Measurements from ENCODE around the gene PHACTR1.

The PHACTR1 gene

DNA sequence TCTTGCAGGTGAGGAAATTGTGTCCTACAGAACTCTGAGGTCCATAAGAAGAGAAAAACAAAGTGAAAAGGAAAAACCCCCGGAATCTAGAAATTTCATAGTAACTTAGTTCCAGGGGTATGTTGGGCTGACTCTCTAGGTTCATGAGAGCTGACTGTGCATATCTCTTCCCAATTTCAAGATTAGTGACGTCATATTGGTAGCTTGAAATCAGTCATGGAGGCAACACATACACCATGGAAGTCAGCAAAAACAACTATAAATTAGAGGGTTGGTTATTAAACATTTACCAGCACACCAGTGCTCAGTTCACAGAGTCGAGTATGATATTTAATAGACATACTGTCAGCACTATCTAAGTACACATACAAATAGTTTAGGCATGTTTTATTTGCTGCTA is 49.8 kb downstream of the PHACTR1 start:
- Histone ChIP-seq H3K27ac (ENCODE audit: low read length) (no peak overlapping the region), H3K27me3 (ENCODE audit: control insufficient read depth, insufficient read depth, low read length) (no peaks in the 10 kb centered on the region), H3K36me3 (ENCODE audit: control insufficient read depth, insufficient read depth, low read length) (no peaks in the 10 kb centered on the region), H3K4me1 (ENCODE audit: control insufficient read depth, insufficient read depth, low read length) (no peaks in the 10 kb centered on the region), H3K4me3 (ENCODE audit: low read length) (no peak overlapping the region), H3K9me3 (ENCODE audit: control insufficient read depth, insufficient read depth, low read length) (no peaks in the 10 kb centered on the region)
- no CpG with 5 or more reads among the region's 3 CpGs for WGBS (ENCODE audit: insufficient coverage, insufficient read length)
- DNase-seq (ENCODE audit: low read depth, low spot score): no peak

DNA sequence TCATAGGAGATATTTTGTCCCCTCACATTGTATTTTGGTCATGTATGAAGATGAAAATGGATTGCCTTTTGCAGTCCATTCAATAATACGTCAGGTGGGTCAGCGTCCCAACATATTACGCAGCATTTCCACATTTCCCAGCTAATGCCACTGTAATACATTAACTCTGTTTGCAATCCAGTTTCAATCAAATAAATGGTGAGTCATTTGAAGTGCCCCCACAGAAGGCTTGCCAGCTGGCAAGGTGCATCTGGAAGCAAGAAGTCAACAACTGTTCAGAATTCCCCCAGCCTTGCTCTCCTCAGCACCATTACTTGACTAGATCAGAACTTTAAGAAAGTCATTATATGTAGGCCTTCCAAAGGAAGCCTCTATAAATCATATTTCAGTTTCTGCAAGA is 50.4 kb downstream of the PHACTR1 start:
- no peaks in the 10 kb centered on the region for H3K9me3 ChIP-seq (ENCODE audit: control insufficient read depth, insufficient read depth, low read length)
- no peaks in the 10 kb centered on the region for H3K27me3 ChIP-seq (ENCODE audit: control insufficient read depth, insufficient read depth, low read length)
- no peaks in the 10 kb centered on the region for H3K4me1 ChIP-seq (ENCODE audit: control insufficient read depth, insufficient read depth, low read length)
- no peak overlapping the region for H3K4me3 ChIP-seq (ENCODE audit: low read length)
- no CpG with 5 or more reads among the region's 3 CpGs for WGBS (ENCODE audit: insufficient coverage, insufficient read length)
- DNase-seq (ENCODE audit: low read depth, low spot score): no peak
- H3K36me3 ChIP-seq (ENCODE audit: control insufficient read depth, insufficient read depth, low read length): no peaks in the 10 kb centered on the region
- H3K27ac ChIP-seq (ENCODE audit: low read length): no peak overlapping the region

DNA sequence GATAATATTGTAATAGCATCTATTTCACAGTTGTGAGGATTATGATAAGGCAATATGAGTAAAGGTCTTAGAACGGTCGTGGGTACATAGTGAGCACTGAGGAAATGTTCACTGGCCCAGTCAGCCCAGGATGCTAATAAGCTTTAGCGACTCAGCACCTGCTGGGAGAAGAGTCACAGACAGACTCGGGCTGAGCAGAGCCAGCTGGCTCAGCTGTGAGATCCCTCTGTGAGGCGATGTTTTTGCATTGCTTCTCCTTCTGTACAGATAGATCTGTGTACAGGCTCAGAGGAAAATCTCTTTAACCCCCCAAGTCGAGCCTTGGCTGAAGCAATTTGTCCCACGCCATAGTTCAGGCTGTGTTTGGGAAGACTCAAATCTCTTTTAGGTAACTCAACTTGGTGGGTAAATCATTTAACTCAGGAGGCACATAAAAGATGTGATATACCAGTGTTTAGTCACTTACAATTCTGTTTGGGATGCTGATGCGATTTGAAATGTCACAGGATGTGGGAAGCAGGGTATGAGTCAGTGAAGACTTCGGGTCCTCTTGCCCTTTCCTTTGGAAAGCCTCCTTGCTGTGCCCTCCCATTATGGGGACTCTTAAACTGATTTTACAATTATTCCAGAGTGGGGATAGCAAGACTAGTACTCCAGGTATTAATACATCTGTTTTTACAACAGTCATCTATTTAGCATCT is 53.1 kb downstream of the PHACTR1 start:
- H3K9me3 ChIP-seq (ENCODE audit: control insufficient read depth, insufficient read depth, low read length): no peaks in the 10 kb centered on the region
- H3K27ac ChIP-seq (ENCODE audit: low read length): no peak overlapping the region
- no peak overlapping the region for H3K4me3 ChIP-seq (ENCODE audit: low read length)
- DNase-seq (ENCODE audit: low read depth, low spot score): no peak
- WGBS (ENCODE audit: insufficient coverage, insufficient read length): no CpG with 5 or more reads among the region's 9 CpGs
- H3K27me3 ChIP-seq (ENCODE audit: control insufficient read depth, insufficient read depth, low read length): no peaks in the 10 kb centered on the region
- H3K36me3 ChIP-seq (ENCODE audit: control insufficient read depth, insufficient read depth, low read length): no peaks in the 10 kb centered on the region
- no peaks in the 10 kb centered on the region for H3K4me1 ChIP-seq (ENCODE audit: control insufficient read depth, insufficient read depth, low read length)

DNA sequence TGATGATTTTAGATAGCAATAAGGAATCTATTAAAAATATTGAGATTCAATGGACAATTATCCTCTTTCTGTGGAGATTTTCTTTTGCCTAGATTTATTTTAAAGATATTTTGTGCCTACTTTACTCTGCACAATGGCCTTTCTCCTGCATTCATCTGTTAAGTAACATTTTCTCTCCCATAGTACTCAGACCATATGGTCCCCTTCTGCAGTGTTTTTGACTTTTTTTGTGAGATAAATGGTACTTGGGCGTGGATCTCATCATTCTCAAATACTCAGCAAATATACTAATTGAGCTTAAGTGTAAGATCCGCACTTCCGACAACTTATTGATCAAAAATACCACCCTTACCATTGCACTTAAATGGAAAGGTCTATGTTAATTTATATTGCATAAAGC is 55.8 kb downstream of the PHACTR1 start:
- Histone ChIP-seq H3K9me3 (ENCODE audit: control insufficient read depth, insufficient read depth, low read length) (no peaks in the 10 kb centered on the region), H3K4me1 (ENCODE audit: control insufficient read depth, insufficient read depth, low read length) (no peaks in the 10 kb centered on the region), H3K27me3 (ENCODE audit: control insufficient read depth, insufficient read depth, low read length) (no peaks in the 10 kb centered on the region), H3K4me3 (ENCODE audit: low read length) (no peak overlapping the region), H3K27ac (ENCODE audit: low read length) (no peak overlapping the region), H3K36me3 (ENCODE audit: control insufficient read depth, insufficient read depth, low read length) (no peaks in the 10 kb centered on the region)
- no CpG with 5 or more reads among the region's 3 CpGs for WGBS (ENCODE audit: insufficient coverage, insufficient read length)
- DNase-seq (ENCODE audit: low read depth, low spot score): no peak

DNA sequence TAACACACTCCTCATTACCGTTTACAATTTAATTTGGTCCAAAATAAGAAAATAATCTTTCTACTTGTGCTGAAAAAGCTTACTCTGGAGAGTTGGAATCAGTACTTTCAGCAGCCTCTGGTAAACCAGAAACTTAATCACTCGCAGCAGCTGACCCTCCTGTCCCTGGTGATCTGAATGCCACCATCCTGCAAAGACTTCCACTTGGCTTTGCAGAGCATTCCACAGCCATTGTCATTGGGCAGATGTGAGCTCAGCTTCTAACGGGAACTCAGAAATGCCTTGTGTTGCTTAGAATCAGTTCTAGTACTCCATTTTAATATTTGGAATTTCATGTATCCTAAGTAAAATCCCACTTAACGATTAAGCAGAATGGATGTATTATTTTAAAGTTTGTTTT is 59.7 kb downstream of the PHACTR1 start:
- no peak overlapping the region for H3K4me3 ChIP-seq (ENCODE audit: low read length)
- H3K36me3 ChIP-seq (ENCODE audit: control insufficient read depth, insufficient read depth, low read length): no peaks in the 10 kb centered on the region
- DNase-seq (ENCODE audit: low read depth, low spot score): no peak
- no CpG with 5 or more reads among the region's 4 CpGs for whole genome bisulfite sequencing (ENCODE audit: insufficient coverage, insufficient read length)
- H3K9me3 ChIP-seq (ENCODE audit: control insufficient read depth, insufficient read depth, low read length): no peaks in the 10 kb centered on the region
- H3K4me1 ChIP-seq (ENCODE audit: control insufficient read depth, insufficient read depth, low read length): no peaks in the 10 kb centered on the region
- no peaks in the 10 kb centered on the region for H3K27me3 ChIP-seq (ENCODE audit: control insufficient read depth, insufficient read depth, low read length)
- H3K27ac ChIP-seq (ENCODE audit: low read length): no peak overlapping the region

DNA sequence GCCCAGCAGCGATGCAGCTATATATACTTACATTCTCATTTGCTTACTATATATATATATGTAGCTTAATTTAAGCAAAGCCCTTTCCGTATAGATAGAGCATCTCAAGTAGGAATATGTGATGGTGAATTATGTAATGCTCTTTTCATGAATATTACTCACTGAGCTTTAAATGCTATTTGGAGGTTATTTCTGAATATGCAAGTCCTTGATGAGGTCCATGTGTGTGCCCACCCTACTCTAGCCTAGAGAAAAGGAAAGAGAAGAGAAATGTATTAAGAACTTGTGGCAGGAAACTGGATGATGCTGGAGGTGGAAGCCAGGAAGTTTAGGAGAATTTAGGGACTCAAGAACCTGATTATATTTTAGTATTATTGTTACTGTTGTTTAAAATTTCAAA is 63.2 kb downstream of the PHACTR1 start:
- H3K36me3 ChIP-seq (ENCODE audit: control insufficient read depth, insufficient read depth, low read length): no peaks in the 10 kb centered on the region
- no peak overlapping the region for H3K27ac ChIP-seq (ENCODE audit: low read length)
- no CpG with 5 or more reads among the region's 2 CpGs for WGBS (ENCODE audit: insufficient coverage, insufficient read length)
- no peak for DNase-seq (ENCODE audit: low read depth, low spot score)
- H3K4me1 ChIP-seq (ENCODE audit: control insufficient read depth, insufficient read depth, low read length): no peaks in the 10 kb centered on the region
- no peak overlapping the region for H3K4me3 ChIP-seq (ENCODE audit: low read length)
- no peaks in the 10 kb centered on the region for H3K9me3 ChIP-seq (ENCODE audit: control insufficient read depth, insufficient read depth, low read length)
- no peaks in the 10 kb centered on the region for H3K27me3 ChIP-seq (ENCODE audit: control insufficient read depth, insufficient read depth, low read length)

DNA sequence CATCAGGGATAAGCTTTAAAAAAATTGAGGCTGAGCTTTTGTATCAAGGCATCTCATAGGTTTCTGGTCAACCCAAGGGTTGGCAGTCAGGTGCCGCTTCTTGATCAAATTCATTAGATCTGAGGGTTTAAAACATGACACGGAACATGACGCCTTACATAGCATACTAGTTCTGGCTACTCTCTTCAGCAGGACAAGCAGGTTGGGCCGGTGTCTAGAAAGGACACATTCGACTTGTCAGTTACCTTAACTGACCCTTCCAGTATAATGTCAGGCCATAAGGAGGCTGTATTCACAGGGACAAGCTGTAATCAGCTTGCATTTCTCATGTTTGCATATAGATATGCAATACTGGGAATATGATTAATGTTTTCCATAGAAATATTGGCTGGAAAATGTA is 65.6 kb downstream of the PHACTR1 start:
- Histone ChIP-seq H3K4me1 (ENCODE audit: control insufficient read depth, insufficient read depth, low read length) (no peaks in the 10 kb centered on the region), H3K27me3 (ENCODE audit: control insufficient read depth, insufficient read depth, low read length) (no peaks in the 10 kb centered on the region), H3K36me3 (ENCODE audit: control insufficient read depth, insufficient read depth, low read length) (no peaks in the 10 kb centered on the region), H3K4me3 (ENCODE audit: low read length) (no peak overlapping the region), H3K9me3 (ENCODE audit: control insufficient read depth, insufficient read depth, low read length) (no peaks in the 10 kb centered on the region), H3K27ac (ENCODE audit: low read length) (no peak overlapping the region)
- DNase-seq (ENCODE audit: low read depth, low spot score): no peak
- WGBS (ENCODE audit: insufficient coverage, insufficient read length): no CpG with 5 or more reads among the region's 5 CpGs

DNA sequence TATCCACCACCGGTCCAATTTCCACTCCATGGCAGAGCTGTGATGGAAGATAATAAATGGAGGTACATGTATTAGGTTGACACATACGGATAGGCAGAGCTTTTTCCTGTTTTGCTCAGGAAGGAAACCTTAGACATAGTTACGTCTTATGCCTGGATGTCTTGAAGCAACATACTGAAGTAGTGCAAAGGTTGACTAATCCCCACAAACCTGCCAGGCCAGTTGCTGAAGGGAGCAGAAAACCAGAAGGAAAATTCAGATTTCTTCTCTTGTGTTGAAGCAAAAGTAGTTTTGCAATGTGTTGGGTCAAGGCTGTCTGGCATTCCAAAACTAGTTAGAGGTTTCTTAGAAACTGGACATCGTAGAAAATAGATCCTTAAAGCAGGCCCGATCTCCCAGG is 68.7 kb downstream of the PHACTR1 start:
- H3K4me3 ChIP-seq (ENCODE audit: low read length): no peak overlapping the region
- no CpG with 5 or more reads among the region's 5 CpGs for WGBS (ENCODE audit: insufficient coverage, insufficient read length)
- H3K36me3 ChIP-seq (ENCODE audit: control insufficient read depth, insufficient read depth, low read length): no peaks in the 10 kb centered on the region
- DNase-seq (ENCODE audit: low read depth, low spot score): no peak
- no peaks in the 10 kb centered on the region for H3K27me3 ChIP-seq (ENCODE audit: control insufficient read depth, insufficient read depth, low read length)
- H3K9me3 ChIP-seq (ENCODE audit: control insufficient read depth, insufficient read depth, low read length): no peaks in the 10 kb centered on the region
- H3K27ac ChIP-seq (ENCODE audit: low read length): no peak overlapping the region
- no peaks in the 10 kb centered on the region for H3K4me1 ChIP-seq (ENCODE audit: control insufficient read depth, insufficient read depth, low read length)

DNA sequence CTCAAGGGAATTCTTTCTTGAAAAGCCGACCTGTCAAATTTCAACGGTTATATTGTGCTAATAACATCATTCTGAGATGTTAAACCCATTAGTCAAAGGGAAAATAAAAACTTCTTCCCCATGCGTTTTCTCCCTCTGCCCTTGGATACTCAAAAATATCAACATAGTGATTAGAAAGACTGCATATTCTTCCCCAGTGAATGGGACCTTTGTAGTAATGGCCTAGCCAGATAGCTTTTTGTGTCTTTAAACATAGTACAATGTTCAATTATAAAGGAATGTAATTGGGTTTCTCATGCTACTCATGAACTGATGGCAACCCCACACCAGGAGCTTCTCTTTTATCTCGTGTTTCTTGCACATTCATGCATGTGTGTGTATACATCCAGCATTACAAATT is 69.4 kb downstream of the PHACTR1 start:
- H3K36me3 ChIP-seq (ENCODE audit: control insufficient read depth, insufficient read depth, low read length): no peaks in the 10 kb centered on the region
- H3K9me3 ChIP-seq (ENCODE audit: control insufficient read depth, insufficient read depth, low read length): no peaks in the 10 kb centered on the region
- WGBS (ENCODE audit: insufficient coverage, insufficient read length): no CpG with 5 or more reads among the region's 4 CpGs
- no peaks in the 10 kb centered on the region for H3K4me1 ChIP-seq (ENCODE audit: control insufficient read depth, insufficient read depth, low read length)
- H3K4me3 ChIP-seq (ENCODE audit: low read length): no peak overlapping the region
- H3K27me3 ChIP-seq (ENCODE audit: control insufficient read depth, insufficient read depth, low read length): no peaks in the 10 kb centered on the region
- no peak for DNase-seq (ENCODE audit: low read depth, low spot score)
- H3K27ac ChIP-seq (ENCODE audit: low read length): no peak overlapping the region

DNA sequence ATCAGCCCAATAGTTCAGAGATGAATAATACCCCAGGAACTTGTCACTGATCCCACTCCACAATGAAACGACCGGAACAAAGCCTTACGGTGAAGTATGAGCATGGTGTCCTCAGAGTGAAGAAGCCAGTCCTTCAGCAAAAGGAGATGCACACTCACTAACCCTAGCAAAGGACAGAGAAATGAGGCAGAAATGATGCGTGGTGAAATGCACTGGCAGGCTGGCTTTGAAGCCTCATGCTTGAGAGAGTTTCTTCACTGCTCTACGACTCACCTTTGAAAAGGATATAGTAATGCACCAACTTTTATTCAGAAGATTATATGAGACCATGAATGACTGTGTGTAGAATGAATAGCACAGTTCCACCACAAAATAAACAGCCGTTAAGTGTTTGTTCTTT is 74.8 kb downstream of the PHACTR1 start:
- WGBS (ENCODE audit: insufficient coverage, insufficient read length): no CpG with 5 or more reads among the region's 6 CpGs
- no peak for DNase-seq (ENCODE audit: low read depth, low spot score)
- Histone ChIP-seq H3K4me1 (ENCODE audit: control insufficient read depth, insufficient read depth, low read length) (no peaks in the 10 kb centered on the region), H3K36me3 (ENCODE audit: control insufficient read depth, insufficient read depth, low read length) (no peaks in the 10 kb centered on the region), H3K9me3 (ENCODE audit: control insufficient read depth, insufficient read depth, low read length) (no peaks in the 10 kb centered on the region), H3K4me3 (ENCODE audit: low read length) (no peak overlapping the region), H3K27ac (ENCODE audit: low read length) (no peak overlapping the region), H3K27me3 (ENCODE audit: control insufficient read depth, insufficient read depth, low read length) (no peaks in the 10 kb centered on the region)

DNA sequence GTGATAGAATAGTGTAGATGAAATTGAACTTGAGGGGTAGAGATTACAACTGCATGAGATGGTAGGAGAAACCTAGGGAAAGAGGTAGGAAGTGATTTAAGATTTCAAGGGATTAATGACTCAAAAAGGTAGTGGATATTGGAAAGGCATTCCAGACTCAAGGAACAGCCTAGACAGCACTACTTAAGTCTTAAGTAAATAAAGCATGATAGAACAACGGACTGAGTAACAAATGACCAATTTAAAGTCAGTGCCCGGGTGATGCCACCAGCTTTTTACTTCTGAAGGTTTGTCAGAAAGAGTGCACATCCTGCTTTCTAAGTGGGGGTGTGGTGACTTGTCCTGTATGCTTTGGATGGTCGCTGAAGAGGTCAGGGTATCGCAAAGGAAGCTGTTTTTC is 81.8 kb downstream of the PHACTR1 start:
- H3K27me3 ChIP-seq (ENCODE audit: control insufficient read depth, insufficient read depth, low read length): no peaks in the 10 kb centered on the region
- H3K4me1 ChIP-seq (ENCODE audit: control insufficient read depth, insufficient read depth, low read length): no peaks in the 10 kb centered on the region
- no peaks in the 10 kb centered on the region for H3K9me3 ChIP-seq (ENCODE audit: control insufficient read depth, insufficient read depth, low read length)
- no peak overlapping the region for H3K27ac ChIP-seq (ENCODE audit: low read length)
- no peak for DNase-seq (ENCODE audit: low read depth, low spot score)
- H3K36me3 ChIP-seq (ENCODE audit: control insufficient read depth, insufficient read depth, low read length): no peaks in the 10 kb centered on the region
- no CpG with 5 or more reads among the region's 4 CpGs for whole genome bisulfite sequencing (ENCODE audit: insufficient coverage, insufficient read length)
- H3K4me3 ChIP-seq (ENCODE audit: low read length): no peak overlapping the region
